GM19193 (cell line): ENCODE measurements around the gene PDX1.

ENCODE experiments used
- POLR2A ChIP-seq: IDR thresholded peaks from 4 replicates; pipeline ENCODE4 v1.6.1; 2011; ENCODE audit not compliant: insufficient read depth, insufficient read length; ENCODE audit errors: extremely low read depth

The PDX1 gene

GRCh38 chr13:27960362-27961226 is 40.8 kb downstream of the PDX1 start:
- TF ChIP-seq POLR2A = no peak

- no peak for TF ChIP-seq POLR2A
These were observed 41.7 kb downstream of the PDX1 start for GRCh38 chr13:27961227-27962085.

GRCh38 chr13:27962128-27962841 is 42.5 kb downstream of the PDX1 start:
- TF ChIP-seq POLR2A = no peak

GRCh38 chr13:27962982-27963381 is 43.2 kb downstream of the PDX1 start:
- TF ChIP-seq POLR2A = no peak

GRCh38 chr13:27963491-27963890 is 43.7 kb downstream of the PDX1 start:
- no peak for TF ChIP-seq POLR2A

- no peak for TF ChIP-seq POLR2A
These were observed 45.0 kb downstream of the PDX1 start for GRCh38 chr13:27964741-27965323.

GRCh38 chr13:27965343-27965739 is 45.5 kb downstream of the PDX1 start:
- TF ChIP-seq POLR2A = no peak

GRCh38 chr13:27965740-27966640 is 46.2 kb downstream of the PDX1 start:
- no peak for TF ChIP-seq POLR2A

GRCh38 chr13:27966641-27967202 is 46.9 kb downstream of the PDX1 start:
- no peak for TF ChIP-seq POLR2A

GRCh38 chr13:27967203-27967735 is 47.5 kb downstream of the PDX1 start:
- no peak for TF ChIP-seq POLR2A

- TF ChIP-seq POLR2A = no peak
These were observed 48.0 kb downstream of the PDX1 start for GRCh38 chr13:27967736-27968315.

- no peak for TF ChIP-seq POLR2A
These were observed 48.7 kb downstream of the PDX1 start for GRCh38 chr13:27968316-27969081.
